Liver (tissue), 9 donors: ENCODE measurements around the gene C19orf81. TPM values are rescaled to one million over a fixed set of nuclear protein-coding genes. Genes with fewer than 3 reads are reported as not detected.

ENCODE experiments used
- DNase-seq: peaks from one replicate; pipeline ENCODE4 v3.0.0-alpha.2; 2017; ENCODE audit warnings: low spot score
- H3K27ac ChIP-seq, 2 donors: one replicate each; pipeline ENCODE4 v1.7.0; 2013; ENCODE audit warnings: inconsistent platforms in 2 of 2, low read length in 2 of 2, control low read depth in 1 of 2, low read depth in 1 of 2, mild to moderate bottlenecking in 1 of 2
- H3K27me3 ChIP-seq, 4 donors: one replicate each; pipeline versions ENCODE4 v1.6.1 to v1.7.0; 2013; ENCODE audit warnings: low read length in 3 of 4, inconsistent platforms in 1 of 4, mild to moderate bottlenecking in 1 of 4, moderate library complexity in 1 of 4; ENCODE audit not compliant: control insufficient read depth in 4 of 4, insufficient read depth in 4 of 4
- H3K36me3 ChIP-seq, 4 donors: one replicate each; pipeline versions ENCODE4 v1.6.1 to v1.7.0; 2013; ENCODE audit warnings: low read length in 3 of 4, mild to moderate bottlenecking in 3 of 4, low read depth in 1 of 4, moderate library complexity in 1 of 4; ENCODE audit not compliant: control insufficient read depth in 4 of 4, insufficient read depth in 3 of 4
- H3K4me1 ChIP-seq, 4 donors: one replicate each; pipeline versions ENCODE4 v1.6.1 to v1.7.0; 2013; ENCODE audit warnings: low read length in 3 of 4, mild to moderate bottlenecking in 3 of 4, moderate library complexity in 1 of 4; ENCODE audit not compliant: control insufficient read depth in 4 of 4, insufficient read depth in 4 of 4
- H3K4me3 ChIP-seq, 3 donors: one replicate each; pipeline versions ENCODE4 v1.6.1 to v1.7.0; 2013; ENCODE audit warnings: low read length in 3 of 3, control low read depth in 1 of 3, low read depth in 1 of 3, mild to moderate bottlenecking in 1 of 3
- H3K9ac ChIP-seq, 2 donors: one replicate each; pipeline ENCODE4 v1.7.0; 2013; ENCODE audit warnings: low read length in 2 of 2, mild to moderate bottlenecking in 2 of 2, moderate library complexity in 2 of 2, control low read depth in 1 of 2, low read depth in 1 of 2
- H3K9me3 ChIP-seq, 4 donors: one replicate each; pipeline versions ENCODE4 v1.6.1 to v1.7.0; 2013; ENCODE audit warnings: low read length in 3 of 4; ENCODE audit not compliant: control insufficient read depth in 4 of 4
- CTCF ChIP-seq: fragments of 150-350 bp; IDR thresholded peaks from 2 replicates; pipeline ENCODE4 v1.5.1; 2017; ENCODE audit warnings: improper control_type of control experiment, low read depth, low read length; ENCODE audit not compliant: missing input control
- EGR1 ChIP-seq, 2 donors: IDR thresholded peaks; 2 replicates each; pipeline ENCODE4 v1.6.1; 2016 to 2018; ENCODE audit warnings: antibody characterized with exemption in 2 of 2, low read depth in 2 of 2
- FOXA1 ChIP-seq: IDR thresholded peaks from 2 replicates; pipeline ENCODE4 v1.6.1; 2016; ENCODE audit warnings: antibody characterized with exemption
- FOXA2 ChIP-seq: IDR thresholded peaks from 2 replicates; pipeline ENCODE4 v1.6.1; 2016; ENCODE audit warnings: antibody characterized with exemption
- GABPA ChIP-seq, 2 donors: IDR thresholded peaks in 1 of 2; conservative IDR thresholded peaks in 1 of 2; 2 replicates each; pipeline ENCODE4 v1.6.1; 2016; ENCODE audit warnings: antibody characterized with exemption in 2 of 2, mild to moderate bottlenecking in 1 of 2, moderate library complexity in 1 of 2
- HNF4A ChIP-seq, 2 donors: conservative IDR thresholded peaks; 2 replicates each; pipeline ENCODE4 v1.6.1; 2016; ENCODE audit warnings: antibody characterized with exemption in 2 of 2, mild to moderate bottlenecking in 2 of 2
- HNF4G ChIP-seq: IDR thresholded peaks from 2 replicates; pipeline ENCODE4 v1.6.1; 2016; ENCODE audit warnings: antibody characterized with exemption
- JUND ChIP-seq, 2 donors: IDR thresholded peaks; 2 replicates each; pipeline ENCODE4 v1.6.1; 2016; ENCODE audit warnings: antibody characterized with exemption in 2 of 2
- MAX ChIP-seq: IDR thresholded peaks from 2 replicates; pipeline ENCODE4 v1.6.1; 2016; ENCODE audit warnings: antibody characterized with exemption
- NR2F2 ChIP-seq: IDR thresholded peaks from 2 replicates; pipeline ENCODE4 v1.6.1; 2016; ENCODE audit warnings: antibody characterized with exemption
- RAD21 ChIP-seq, 2 donors: IDR thresholded peaks; 2 replicates each; pipeline ENCODE4 v1.6.1; 2016; ENCODE audit warnings: antibody characterized with exemption in 2 of 2, mild to moderate bottlenecking in 2 of 2
- RXRA ChIP-seq, 2 donors: IDR thresholded peaks; 2 replicates each; pipeline ENCODE4 v1.6.1; 2017 to 2018; ENCODE audit warnings: antibody characterized with exemption in 2 of 2, mild to moderate bottlenecking in 1 of 2
- SP1 ChIP-seq: IDR thresholded peaks from 2 replicates; pipeline ENCODE4 v1.6.1; 2018; ENCODE audit warnings: antibody characterized with exemption, mild to moderate bottlenecking
- TAF1 ChIP-seq: conservative IDR thresholded peaks from 2 replicates; pipeline ENCODE4 v1.6.1; 2016; ENCODE audit warnings: antibody characterized with exemption, mild to moderate bottlenecking
- YY1 ChIP-seq: IDR thresholded peaks from 2 replicates; pipeline ENCODE4 v1.6.1; 2016; ENCODE audit warnings: antibody characterized with exemption, mild to moderate bottlenecking
- ZBTB33 ChIP-seq: IDR thresholded peaks from 2 replicates; pipeline ENCODE4 v1.6.1; 2016; ENCODE audit warnings: antibody characterized with exemption
- WGBS: extraction: QIAGEN DNeasy Blood & Tissue Kit; methylation state at CpG from one replicate; pipeline ENCODE4 v1.1.7; 2013; 5-methylcytosine and 5-hydroxymethylcytosine counted together
- polyA plus RNA-seq, 2 donors: library from polyadenylated mRNA; stranded (reverse) in 1 of 2; unstranded in 1 of 2; fragments of 200-250 nt in 1 of 2; fragments of >200 nt in 1 of 2; fragmentation: Nextera tagmentation in 1 of 2; extraction: Ambion mirVana in 1 of 2; gene quantifications; one replicate each; pipeline versions ENCODE4 v1.2.1 to v1.2.3, GENCODE V29; 2013 to 2015
- total RNA-seq, 2 donors: library from RNA; depleted of rRNA; stranded (reverse); fragments of >200 nt; gene quantifications; one replicate each; pipeline ENCODE4 v1.2.3, GENCODE V29; 2014
- TF ChIP-seq, protein P1 (sequence below): IDR thresholded peaks from 2 replicates; pipeline ENCODE4 v1.6.1; 2016; ENCODE audit warnings: antibody characterized with exemption, mild to moderate bottlenecking
- TF ChIP-seq, protein P2 (sequence below): IDR thresholded peaks from 2 replicates; pipeline ENCODE4 v1.6.1; 2016; ENCODE audit warnings: antibody characterized with exemption
- donor health status: healthy.
- donor health status: healthy.
- donor health status: healthy.
- donor health status: healthy.
- donor health status: healthy.

Gene C19orf81
- total and polyA plus RNA-seq, 4 donors: not detected

DNA sequence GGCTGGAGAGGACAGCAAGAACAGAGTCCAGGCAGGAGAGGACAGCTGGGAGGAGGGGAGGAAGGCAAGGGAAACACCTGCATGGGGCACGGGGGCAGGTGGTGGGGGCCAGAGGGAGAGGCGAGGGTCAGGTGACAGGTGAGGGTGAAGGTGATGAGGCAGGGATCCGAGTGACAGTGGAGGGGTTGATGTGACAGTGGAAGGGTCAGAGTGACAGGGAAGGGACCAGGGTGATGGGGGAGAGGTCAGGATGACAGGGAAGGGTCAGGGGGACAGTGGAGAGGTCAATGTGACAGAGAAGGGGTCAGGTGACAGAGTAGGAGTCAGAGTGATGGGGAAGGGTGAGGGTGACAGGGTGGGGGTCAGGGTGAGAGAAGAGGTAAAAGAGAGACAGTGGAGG, 29.1 kb downstream of the C19orf81 start:
- no peak overlapping the region for H3K27ac ChIP-seq
- peaks cover 0 to 4% (median 3%) of the 10 kb centered on the region in 4 donors for H3K9me3 ChIP-seq
- no peak overlapping the region for H3K4me3 ChIP-seq
- no peak overlapping the region for H3K9ac ChIP-seq
- H3K36me3 ChIP-seq: no peaks in the 10 kb centered on the region
- peaks cover 0 to 10% (median 1%) of the 10 kb centered on the region in 4 donors for H3K27me3 ChIP-seq
- 47% methylated on average over 3 of the region's 3 CpGs for WGBS
- TF ChIP-seq MAX: no peak
- TF ChIP-seq, protein P1, sequence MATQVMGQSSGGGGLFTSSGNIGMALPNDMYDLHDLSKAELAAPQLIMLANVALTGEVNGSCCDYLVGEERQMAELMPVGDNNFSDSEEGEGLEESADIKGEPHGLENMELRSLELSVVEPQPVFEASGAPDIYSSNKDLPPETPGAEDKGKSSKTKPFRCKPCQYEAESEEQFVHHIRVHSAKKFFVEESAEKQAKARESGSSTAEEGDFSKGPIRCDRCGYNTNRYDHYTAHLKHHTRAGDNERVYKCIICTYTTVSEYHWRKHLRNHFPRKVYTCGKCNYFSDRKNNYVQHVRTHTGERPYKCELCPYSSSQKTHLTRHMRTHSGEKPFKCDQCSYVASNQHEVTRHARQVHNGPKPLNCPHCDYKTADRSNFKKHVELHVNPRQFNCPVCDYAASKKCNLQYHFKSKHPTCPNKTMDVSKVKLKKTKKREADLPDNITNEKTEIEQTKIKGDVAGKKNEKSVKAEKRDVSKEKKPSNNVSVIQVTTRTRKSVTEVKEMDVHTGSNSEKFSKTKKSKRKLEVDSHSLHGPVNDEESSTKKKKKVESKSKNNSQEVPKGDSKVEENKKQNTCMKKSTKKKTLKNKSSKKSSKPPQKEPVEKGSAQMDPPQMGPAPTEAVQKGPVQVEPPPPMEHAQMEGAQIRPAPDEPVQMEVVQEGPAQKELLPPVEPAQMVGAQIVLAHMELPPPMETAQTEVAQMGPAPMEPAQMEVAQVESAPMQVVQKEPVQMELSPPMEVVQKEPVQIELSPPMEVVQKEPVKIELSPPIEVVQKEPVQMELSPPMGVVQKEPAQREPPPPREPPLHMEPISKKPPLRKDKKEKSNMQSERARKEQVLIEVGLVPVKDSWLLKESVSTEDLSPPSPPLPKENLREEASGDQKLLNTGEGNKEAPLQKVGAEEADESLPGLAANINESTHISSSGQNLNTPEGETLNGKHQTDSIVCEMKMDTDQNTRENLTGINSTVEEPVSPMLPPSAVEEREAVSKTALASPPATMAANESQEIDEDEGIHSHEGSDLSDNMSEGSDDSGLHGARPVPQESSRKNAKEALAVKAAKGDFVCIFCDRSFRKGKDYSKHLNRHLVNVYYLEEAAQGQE: no peak
- TF ChIP-seq FOXA1: no peak
- no peak for TF ChIP-seq HNF4G
- TF ChIP-seq ZBTB33: no peak
- TF ChIP-seq RAD21 (IDR thresholded peaks at IDR 0.05): no peak
- no peak for TF ChIP-seq CTCF
- TF ChIP-seq FOXA2: no peak
- TF ChIP-seq RXRA (IDR thresholded peaks at IDR 0.05): no peak
- TF ChIP-seq HNF4A (conservative IDR thresholded peaks at IDR 0.05): no peak
- TF ChIP-seq NR2F2: no peak
- TF ChIP-seq EGR1 (IDR thresholded peaks at IDR 0.05; ENCODE audit: low read depth in 2 of 2): no peak
- no peak for TF ChIP-seq JUND (IDR thresholded peaks at IDR 0.05)
- TF ChIP-seq TAF1: no peak
- TF ChIP-seq, protein P2, sequence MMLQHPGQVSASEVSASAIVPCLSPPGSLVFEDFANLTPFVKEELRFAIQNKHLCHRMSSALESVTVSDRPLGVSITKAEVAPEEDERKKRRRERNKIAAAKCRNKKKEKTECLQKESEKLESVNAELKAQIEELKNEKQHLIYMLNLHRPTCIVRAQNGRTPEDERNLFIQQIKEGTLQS: no peak
- no peak for TF ChIP-seq SP1
- no peak for TF ChIP-seq YY1
- no peak for TF ChIP-seq GABPA (IDR thresholded peaks at IDR 0.05 in 1 of 2, conservative IDR thresholded peaks at IDR 0.05 in 1 of 2)
- no peaks in the 10 kb centered on the region for H3K4me1 ChIP-seq
- no peak for DNase-seq
